HepG2 (cell line): ENCODE measurements around the gene SCT. TPM values are rescaled to one million over a fixed set of nuclear protein-coding genes. Genes with fewer than 3 reads are reported as not detected.

ENCODE experiments used
- ARID2 ChIP-seq: sonication (generic); formaldehyde crosslinking; IDR thresholded peaks from 2 replicates; pipeline ENCODE4 v1.8.1; 2022; ENCODE audit warnings: mild to moderate bottlenecking, missing genetic modification reagents, borderline replicate concordance
- CEBPZ ChIP-seq: IDR thresholded peaks from 2 replicates; pipeline ENCODE4 v1.6.1; 2012; ENCODE audit warnings: low read length, improper control_type of control experiment
- CHD2 ChIP-seq: IDR thresholded peaks from 2 replicates; pipeline ENCODE4 v1.6.1; 2011; ENCODE audit warnings: low read depth, low read length, improper control_type of control experiment
- CREM ChIP-seq, 2 experiments: sonication (generic) in 1 of 2; formaldehyde crosslinking in 1 of 2; IDR thresholded peaks; 2 replicates each; pipeline versions ENCODE4 v1.4.0 to v1.6.1; 2016 to 2020; ENCODE audit warnings: antibody characterized with exemption in 1 of 2, mild to moderate bottlenecking in 1 of 2, missing genetic modification reagents in 1 of 2
- KAT8 ChIP-seq: IDR thresholded peaks from 2 replicates; pipeline ENCODE4 v1.6.1; 2016; ENCODE audit warnings: missing genetic modification reagents, missing compliant biosample characterization
- MBNL3 ChIP-seq: fragments of 250-450 bp; sonication (Bioruptor Pico); conservative IDR thresholded peaks from 2 replicates; pipeline ENCODE4 v1.8.0; 2022; ENCODE audit warnings: mild to moderate bottlenecking, inconsistent platforms
- RERE ChIP-seq: IDR thresholded peaks from 2 replicates; pipeline ENCODE4 v1.6.1; 2016; ENCODE audit warnings: low read depth, missing genetic modification reagents, missing compliant biosample characterization
- REXO4 ChIP-seq: sonication (generic); formaldehyde crosslinking; IDR thresholded peaks from 2 replicates; pipeline ENCODE4 v1.8.0; 2022; ENCODE audit warnings: missing genetic modification reagents, mild to moderate bottlenecking, borderline replicate concordance
- RNF2 ChIP-seq: fragments of 450-650 bp; conservative IDR thresholded peaks from 2 replicates; pipeline ENCODE4 v1.6.1; 2016; ENCODE audit warnings: low read depth
- SIN3B ChIP-seq: fragments of 150-350 bp; IDR thresholded peaks from 2 replicates; pipeline ENCODE4 v1.6.1; 2014; ENCODE audit warnings: low read length
- TRIM24 ChIP-seq: sonication (generic); formaldehyde crosslinking; IDR thresholded peaks from 2 replicates; pipeline ENCODE4 v1.8.0; 2022; ENCODE audit warnings: mild to moderate bottlenecking, missing genetic modification reagents
- ZFX ChIP-seq: sonication (generic); formaldehyde crosslinking; IDR thresholded peaks from 2 replicates; pipeline ENCODE4 v1.4.0; 2020; ENCODE audit warnings: mild to moderate bottlenecking, low read depth, missing genetic modification reagents, moderate library complexity
- ZMAT3 ChIP-seq: sonication (generic); formaldehyde crosslinking; conservative IDR thresholded peaks from 2 replicates; pipeline ENCODE4 v1.7.0; 2021; ENCODE audit warnings: missing genetic modification reagents
- ZNF282 ChIP-seq: fragments of 450-650 bp; IDR thresholded peaks from 2 replicates; pipeline ENCODE4 v1.6.1; 2018; ENCODE audit not compliant: partially characterized antibody
- ZNF3 ChIP-seq: IDR thresholded peaks from 2 replicates; pipeline ENCODE4 v1.7.0; 2017; ENCODE audit warnings: inconsistent platforms
- ZNF761 ChIP-seq: sonication (generic); formaldehyde crosslinking; conservative IDR thresholded peaks from 2 replicates; pipeline ENCODE4 v1.4.0; 2020; ENCODE audit warnings: mild to moderate bottlenecking, missing genetic modification reagents
- polyA plus RNA-seq, 8 experiments: library from polyadenylated mRNA; depleted of rRNA in 3 of 8; stranded (reverse) in 7 of 8; unstranded in 1 of 8; fragments of >200 nt; fragmentation: Illumina TruSeq in 4 of 8; extraction: Trizol in 4 of 8; gene quantifications; 2 replicates each; pipeline versions ENCODE4 v1.2.1 to v1.2.3, GENCODE V29; 2011 to 2016; ENCODE audit warnings: low read depth in 4 of 8, missing spikeins in 1 of 8, mixed read lengths in 1 of 8; ENCODE audit not compliant: insufficient read depth in 1 of 8
- total RNA-seq, 5 experiments: library from RNA; depleted of rRNA; stranded (reverse); fragments of >200 nt; fragmentation: Illumina TruSeq; extraction: Trizol; gene quantifications; 2 replicates each; pipeline ENCODE4 v1.2.3, GENCODE V29; 2016; ENCODE audit warnings: low read depth in 1 of 5
- TF ChIP-seq, protein P1 (sequence below): sonication (generic); formaldehyde crosslinking; IDR thresholded peaks from 2 replicates; pipeline ENCODE4 v1.4.0; 2020; ENCODE audit warnings: missing genetic modification reagents, borderline replicate concordance
- TF ChIP-seq, protein P2 (sequence below): sonication (generic); IDR thresholded peaks from 2 replicates; pipeline ENCODE4 v1.6.1; 2016; ENCODE audit warnings: low read depth, borderline replicate concordance

SCT gene
- total and polyA plus RNA-seq, 2 of the 13 experiments (the other 11 are each of a cell fraction or from before 2014, with no cell fraction given): not detected

GRCh38 chr11:587978-588380, 39.0 kb downstream of the SCT start (continued):
- TF ChIP-seq, protein P1, sequence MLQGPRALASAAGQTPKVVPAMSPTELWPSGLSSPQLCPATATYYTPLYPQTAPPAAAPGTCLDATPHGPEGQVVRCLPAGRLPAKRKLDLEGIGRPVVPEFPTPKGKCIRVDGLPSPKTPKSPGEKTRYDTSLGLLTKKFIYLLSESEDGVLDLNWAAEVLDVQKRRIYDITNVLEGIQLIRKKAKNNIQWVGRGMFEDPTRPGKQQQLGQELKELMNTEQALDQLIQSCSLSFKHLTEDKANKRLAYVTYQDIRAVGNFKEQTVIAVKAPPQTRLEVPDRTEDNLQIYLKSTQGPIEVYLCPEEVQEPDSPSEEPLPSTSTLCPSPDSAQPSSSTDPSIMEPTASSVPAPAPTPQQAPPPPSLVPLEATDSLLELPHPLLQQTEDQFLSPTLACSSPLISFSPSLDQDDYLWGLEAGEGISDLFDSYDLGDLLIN: no peak
- TF ChIP-seq CREM (IDR thresholded peaks at IDR 0.05) (peak; percentile 44), CREM (CRISPR knock-in tag; IDR thresholded peaks at IDR 0.05) (no peak), ZMAT3 (CRISPR knock-in tag) (peak; percentile 79; the same call in 1 of the 2 replicates), TRIM24 (no peak), ZNF282 (no peak), SIN3B (no peak), CEBPZ (no peak), KAT8 (CRISPR knock-in tag) (peak; percentile 32; the same call in 1 of the 2 replicates), MBNL3 (CRISPR knock-in tag) (no peak), CHD2 (no peak), RNF2 (no peak), ARID2 (CRISPR knock-in tag) (no peak), ZNF761 (CRISPR knock-in tag) (no peak), RERE (CRISPR knock-in tag) (peak; percentile 61; the same call in 1 of the 2 replicates), REXO4 (CRISPR knock-in tag) (no peak), ZNF3 (CRISPR knock-in tag) (0 out of 2 replicates have a peak, but pooled peaks have one; percentile 46), ZFX (CRISPR knock-in tag) (0 out of 2 replicates have a peak, but pooled peaks have one; percentile 29)
- TF ChIP-seq, protein P2, sequence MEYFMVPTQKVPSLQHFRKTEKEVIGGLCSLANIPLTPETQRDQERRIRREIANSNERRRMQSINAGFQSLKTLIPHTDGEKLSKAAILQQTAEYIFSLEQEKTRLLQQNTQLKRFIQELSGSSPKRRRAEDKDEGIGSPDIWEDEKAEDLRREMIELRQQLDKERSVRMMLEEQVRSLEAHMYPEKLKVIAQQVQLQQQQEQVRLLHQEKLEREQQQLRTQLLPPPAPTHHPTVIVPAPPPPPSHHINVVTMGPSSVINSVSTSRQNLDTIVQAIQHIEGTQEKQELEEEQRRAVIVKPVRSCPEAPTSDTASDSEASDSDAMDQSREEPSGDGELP: peak; percentile 48; the same call in 1 of the 2 replicates
